ENCODE results near the gene ACOD1.
"Not testable (repeated sequence)": the region's sequence is repeated elsewhere in the genome, so short reads cannot be mapped to it uniquely, and the experiment has no call there.

ACOD1 gene

DNA sequence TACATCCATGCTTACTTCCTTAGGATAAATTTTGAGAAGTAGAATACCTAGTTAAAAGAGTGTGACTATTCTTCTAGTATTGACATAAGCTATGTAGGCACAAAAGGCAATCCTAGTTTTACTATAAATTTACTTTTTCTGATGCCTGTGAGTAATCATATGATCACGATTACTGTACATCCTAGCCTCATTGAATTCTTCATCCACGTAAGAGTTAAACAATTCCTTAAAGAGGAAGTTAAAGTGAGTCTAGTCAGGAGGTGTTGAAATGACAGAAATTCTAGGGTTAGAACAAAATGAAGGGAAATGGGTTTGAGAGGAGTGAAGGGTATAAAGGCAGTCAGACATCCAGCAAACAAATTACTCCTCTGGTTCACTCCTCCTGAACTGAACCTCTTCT, at the start of gene ACOD1:
Gene ACOD1, plus strand, starts transcription at position 363 of the 400 bp plus-strand sequence. CDS start 48 bp downstream, outside the sequence.
- Mint-ChIP-seq H3K4me1 (ENCODE audit: low read depth) (no peaks in the 10 kb centered on the region), H3K9me3 (peaks cover 7% of the 10 kb centered on the region), H3K36me3 (ENCODE audit: low read depth) (no peaks in the 10 kb centered on the region), H3K4me3 (no peak within 1 kb of the TSS), H3K27ac (no peak within 1 kb of the TSS), H3K27me3 (peaks cover 13% of the 10 kb centered on the region)

GRCh38 chr13:76899066-76899465, 49.2 kb upstream of the ACOD1 start:
- Mint-ChIP-seq H3K27me3 (peaks cover 23% of the 10 kb centered on the region), H3K4me1 (ENCODE audit: low read depth) (peaks cover 11% of the 10 kb centered on the region)
- H3K9me3 Mint-ChIP-seq; H3K27ac Mint-ChIP-seq; H3K4me3 Mint-ChIP-seq; H3K36me3 Mint-ChIP-seq (ENCODE audit: low read depth): not testable (repeated sequence)

- peaks cover 7% of the 10 kb centered on the region for H3K9me3 Mint-ChIP-seq
- H3K27ac Mint-ChIP-seq, result no peak overlapping the region
- peaks cover 16% of the 10 kb centered on the region for H3K27me3 Mint-ChIP-seq
- peaks cover 6% of the 10 kb centered on the region for H3K36me3 Mint-ChIP-seq (ENCODE audit: low read depth)
- no peak overlapping the region for H3K4me3 Mint-ChIP-seq
- no peaks in the 10 kb centered on the region for H3K4me1 Mint-ChIP-seq (ENCODE audit: low read depth)
These were observed 44.7 kb upstream of the ACOD1 start for GRCh38 chr13:76903544-76904162.

GRCh38 chr13:76904507-76904906, 43.8 kb upstream of the ACOD1 start:
- Mint-ChIP-seq H3K4me1 (ENCODE audit: low read depth) (no peaks in the 10 kb centered on the region), H3K27ac (no peak overlapping the region), H3K27me3 (peaks cover 16% of the 10 kb centered on the region), H3K9me3 (no peaks in the 10 kb centered on the region), H3K4me3 (no peak overlapping the region), H3K36me3 (ENCODE audit: low read depth) (no peaks in the 10 kb centered on the region)

GRCh38 chr13:76912476-76912875, 35.8 kb upstream of the ACOD1 start:
- Mint-ChIP-seq H3K36me3 (ENCODE audit: low read depth) (no peaks in the 10 kb centered on the region), H3K4me1 (ENCODE audit: low read depth) (no peaks in the 10 kb centered on the region), H3K4me3 (no peak overlapping the region), H3K9me3 (no peaks in the 10 kb centered on the region), H3K27ac (no peak overlapping the region), H3K27me3 (peaks cover 5% of the 10 kb centered on the region)

GRCh38 chr13:76913898-76914297, 34.4 kb upstream of the ACOD1 start:
- Mint-ChIP-seq H3K27ac (no peak overlapping the region), H3K9me3 (no peaks in the 10 kb centered on the region), H3K27me3 (peaks cover 5% of the 10 kb centered on the region), H3K4me1 (ENCODE audit: low read depth) (no peaks in the 10 kb centered on the region), H3K36me3 (ENCODE audit: low read depth) (no peaks in the 10 kb centered on the region), H3K4me3 (no peak overlapping the region)

DNA sequence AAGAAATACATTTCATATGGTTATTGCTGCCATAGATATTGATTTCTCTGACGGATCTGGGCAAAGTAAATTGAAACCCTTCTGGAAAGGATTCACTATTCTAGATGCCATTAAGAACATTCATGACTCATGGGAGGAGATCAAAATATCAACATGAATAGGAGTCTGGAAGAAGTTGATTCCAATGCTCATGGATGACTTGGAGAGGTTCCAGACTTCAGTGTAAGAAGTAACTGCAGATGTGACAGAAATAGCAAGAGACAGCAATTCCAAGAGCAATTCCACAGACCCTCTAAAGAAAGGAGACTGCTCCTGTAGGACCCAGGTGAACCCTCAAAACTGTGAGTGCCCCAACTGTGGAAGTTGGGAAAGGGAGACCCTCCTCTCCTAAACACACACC, 31.2 kb upstream of the ACOD1 start:
- Mint-ChIP-seq H3K27me3 (peaks cover 5% of the 10 kb centered on the region), H3K27ac (no peak overlapping the region), H3K9me3 (peaks cover 4% of the 10 kb centered on the region), H3K36me3 (ENCODE audit: low read depth) (no peaks in the 10 kb centered on the region), H3K4me3 (no peak overlapping the region), H3K4me1 (ENCODE audit: low read depth) (no peaks in the 10 kb centered on the region)

- not testable (repeated sequence) for H3K4me3 Mint-ChIP-seq; H3K27ac Mint-ChIP-seq; H3K9me3 Mint-ChIP-seq; H3K4me1 Mint-ChIP-seq (ENCODE audit: low read depth); H3K36me3 Mint-ChIP-seq (ENCODE audit: low read depth); H3K27me3 Mint-ChIP-seq
These were observed 30.4 kb upstream of the ACOD1 start for GRCh38 chr13:76917755-76918481.

DNA sequence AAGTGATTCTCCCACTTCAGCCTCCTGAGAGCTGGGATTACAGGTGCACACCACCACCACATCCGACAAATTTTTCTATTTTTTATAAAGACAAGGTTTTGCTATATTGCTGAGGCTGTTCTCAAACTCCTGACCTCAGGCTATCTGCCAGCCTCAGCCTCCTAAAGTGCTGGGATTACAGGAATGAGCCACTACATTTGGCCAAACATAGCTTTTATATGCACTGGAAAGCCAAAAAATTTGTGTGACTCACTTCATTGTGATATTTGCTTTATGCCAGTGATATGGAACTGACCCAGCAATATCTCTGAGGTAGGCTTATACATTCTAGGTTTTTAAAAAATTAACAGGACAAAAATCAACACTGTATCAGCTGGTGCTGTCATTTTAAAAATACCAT, 26.8 kb upstream of the ACOD1 start:
- Mint-ChIP-seq H3K27ac (no peak overlapping the region), H3K9me3 (peaks cover 4% of the 10 kb centered on the region), H3K4me3 (no peak overlapping the region), H3K36me3 (ENCODE audit: low read depth) (no peaks in the 10 kb centered on the region), H3K27me3 (no peaks in the 10 kb centered on the region), H3K4me1 (ENCODE audit: low read depth) (no peaks in the 10 kb centered on the region)

DNA sequence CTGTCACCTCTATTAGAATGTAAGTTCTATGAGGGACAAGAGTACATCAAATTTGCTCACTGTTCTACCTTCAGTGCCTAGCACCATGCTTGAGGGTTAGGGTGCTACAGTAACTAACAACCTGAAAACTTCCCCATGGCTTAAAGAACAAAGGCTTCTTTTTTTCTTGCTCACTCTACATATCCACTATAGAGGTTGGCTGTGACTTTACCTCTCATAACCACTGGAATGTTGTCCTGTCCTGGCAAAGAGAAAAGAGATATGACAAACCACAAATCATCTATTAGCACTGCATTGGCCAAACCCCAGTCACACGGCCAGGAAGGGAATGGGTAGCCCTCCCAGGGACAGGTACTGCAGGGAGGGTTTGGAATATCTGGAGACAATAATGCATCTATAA, 23.2 kb upstream of the ACOD1 start:
- no peak overlapping the region for H3K4me3 Mint-ChIP-seq
- H3K9me3 Mint-ChIP-seq, result peaks cover 2% of the 10 kb centered on the region
- H3K27me3 Mint-ChIP-seq, result peaks cover 3% of the 10 kb centered on the region
- H3K36me3 Mint-ChIP-seq (ENCODE audit: low read depth), result no peaks in the 10 kb centered on the region
- H3K4me1 Mint-ChIP-seq (ENCODE audit: low read depth), result no peaks in the 10 kb centered on the region
- H3K27ac Mint-ChIP-seq, result no peak overlapping the region

GRCh38 chr13:76927955-76928354, 20.4 kb upstream of the ACOD1 start:
- no peaks in the 10 kb centered on the region for H3K36me3 Mint-ChIP-seq (ENCODE audit: low read depth)
- H3K9me3 Mint-ChIP-seq, result peaks cover 3% of the 10 kb centered on the region
- H3K4me1 Mint-ChIP-seq (ENCODE audit: low read depth), result no peaks in the 10 kb centered on the region
- H3K4me3 Mint-ChIP-seq, result no peak overlapping the region
- peaks cover 3% of the 10 kb centered on the region for H3K27me3 Mint-ChIP-seq
- H3K27ac Mint-ChIP-seq, result no peak overlapping the region

GRCh38 chr13:76928456-76928855, 19.9 kb upstream of the ACOD1 start:
- Mint-ChIP-seq H3K4me3 (no peak overlapping the region), H3K27me3 (peaks cover 3% of the 10 kb centered on the region), H3K9me3 (peaks cover 3% of the 10 kb centered on the region), H3K27ac (no peak overlapping the region), H3K36me3 (ENCODE audit: low read depth) (no peaks in the 10 kb centered on the region), H3K4me1 (ENCODE audit: low read depth) (no peaks in the 10 kb centered on the region)

- Mint-ChIP-seq H3K27ac (no peak overlapping the region), H3K9me3 (peaks cover 3% of the 10 kb centered on the region), H3K4me1 (ENCODE audit: low read depth) (no peaks in the 10 kb centered on the region), H3K27me3 (peaks cover 3% of the 10 kb centered on the region), H3K36me3 (ENCODE audit: low read depth) (no peaks in the 10 kb centered on the region), H3K4me3 (no peak overlapping the region)
These were observed 19.0 kb upstream of the ACOD1 start for GRCh38 chr13:76929320-76929719.

DNA sequence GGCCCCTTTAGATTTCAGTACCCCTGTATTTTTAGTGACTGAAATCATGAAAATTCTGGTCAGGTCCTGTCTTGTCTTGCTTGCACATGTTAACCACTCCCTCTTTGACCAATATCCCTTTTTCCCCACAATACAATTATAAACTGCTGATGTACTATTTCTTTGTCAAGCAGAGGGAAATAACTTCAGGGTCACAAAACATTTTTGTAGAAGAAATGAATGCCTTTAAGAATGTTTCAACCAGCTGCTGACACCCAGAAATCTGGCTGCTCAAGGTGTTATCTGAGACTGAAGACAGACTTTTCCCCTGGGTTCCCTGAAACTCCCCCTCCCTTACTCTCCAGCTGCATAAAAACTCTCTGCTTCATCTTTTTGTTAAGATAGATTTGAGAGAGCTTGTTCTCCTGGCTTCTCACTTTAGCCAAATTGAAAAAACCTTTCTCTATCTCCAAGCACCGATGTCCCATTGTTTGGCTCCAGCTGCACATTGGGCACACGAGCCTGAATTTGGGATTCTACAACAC, 18.4 kb upstream of the ACOD1 start:
- peaks cover 3% of the 10 kb centered on the region for H3K27me3 Mint-ChIP-seq
- H3K9me3 Mint-ChIP-seq, result peaks cover 3% of the 10 kb centered on the region
- no peak overlapping the region for H3K4me3 Mint-ChIP-seq
- H3K4me1 Mint-ChIP-seq (ENCODE audit: low read depth), result no peaks in the 10 kb centered on the region
- no peak overlapping the region for H3K27ac Mint-ChIP-seq
- H3K36me3 Mint-ChIP-seq (ENCODE audit: low read depth), result no peaks in the 10 kb centered on the region

DNA sequence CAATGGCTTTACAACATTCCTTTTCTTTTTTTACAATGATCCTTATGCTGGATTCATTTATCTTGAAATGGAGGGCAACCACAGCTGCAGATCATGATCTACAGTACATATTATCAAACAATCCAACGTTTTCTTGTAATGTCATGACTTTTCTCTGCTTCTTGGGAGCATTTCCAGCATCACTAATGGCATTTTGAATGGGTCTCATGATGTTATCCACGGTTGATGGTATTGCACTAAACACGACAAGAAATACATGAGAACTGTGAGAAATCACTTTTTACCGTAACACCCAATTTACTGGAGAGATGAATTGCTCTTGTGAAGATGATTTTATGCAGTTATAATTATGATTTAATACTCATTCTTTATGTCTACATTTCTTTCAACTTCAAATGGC, 16.2 kb upstream of the ACOD1 start:
- Mint-ChIP-seq H3K4me3 (no peak overlapping the region), H3K4me1 (ENCODE audit: low read depth) (no peaks in the 10 kb centered on the region), H3K36me3 (ENCODE audit: low read depth) (no peaks in the 10 kb centered on the region), H3K9me3 (peaks cover 6% of the 10 kb centered on the region), H3K27ac (no peak overlapping the region), H3K27me3 (peaks cover 3% of the 10 kb centered on the region)

- Mint-ChIP-seq H3K27ac (no peak overlapping the region), H3K36me3 (ENCODE audit: low read depth) (no peaks in the 10 kb centered on the region), H3K27me3 (no peaks in the 10 kb centered on the region), H3K4me1 (ENCODE audit: low read depth) (no peaks in the 10 kb centered on the region), H3K4me3 (no peak overlapping the region), H3K9me3 (peaks cover 6% of the 10 kb centered on the region)
These were observed 13.6 kb upstream of the ACOD1 start for GRCh38 chr13:76934671-76935070.

Measured in stimulated activated naive CD8-positive, alpha-beta T cell treated with anti-CD3 and anti-CD28 coated beads, Interleukin-15, Interleukin-2, amounts not matched to agents 100 ng/mL and 50 ng/mL, for 24 hours (primary cell).